IPS DF 6.9 (cell line): ENCODE results near the gene TAPT1.

Experiments
- DNase-seq: peaks from one replicate; pipeline ENCODE4 v3.0.0-alpha.2; 2013; ENCODE audit warnings: low read depth, low spot score
- H3K27ac ChIP-seq: one replicate; pipeline ENCODE4 v1.5.1; 2013; ENCODE audit warnings: low read length, control low read depth
- H3K27me3 ChIP-seq: 2 replicates; pipeline ENCODE4 v1.6.1; 2013; ENCODE audit warnings: mild to moderate bottlenecking, low read length; ENCODE audit not compliant: control insufficient read depth, insufficient read depth
- H3K36me3 ChIP-seq: 2 replicates; pipeline ENCODE4 v1.6.1; 2013; ENCODE audit warnings: low read length; ENCODE audit not compliant: control insufficient read depth, insufficient read depth
- H3K4me1 ChIP-seq: 2 replicates; pipeline ENCODE4 v1.6.1; 2013; ENCODE audit warnings: low read length; ENCODE audit not compliant: control insufficient read depth, insufficient read depth
- H3K4me3 ChIP-seq: 2 replicates; pipeline ENCODE4 v1.5.1; 2013; ENCODE audit warnings: mild to moderate bottlenecking, low read length
- H3K9me3 ChIP-seq: 2 replicates; pipeline ENCODE4 v1.6.1; 2013; ENCODE audit warnings: low read length, inconsistent platforms; ENCODE audit not compliant: control insufficient read depth, insufficient read depth
- WGBS: extraction: QIAGEN DNeasy Blood & Tissue Kit; methylation state at CpG from one replicate; pipeline ENCODE4 v1.1.7; 2013; ENCODE audit warnings: mixed read lengths, missing lambda C conversion rate; ENCODE audit not compliant: insufficient read length, insufficient coverage; 5-methylcytosine and 5-hydroxymethylcytosine counted together

Gene TAPT1

GRCh38 chr4:16263056-16263455 lies 36.8 kb upstream of the TAPT1 start:
- no peak overlapping the region for H3K4me3 ChIP-seq
- H3K27me3 ChIP-seq: no peaks in the 10 kb centered on the region; the same call in 1 of the 2 replicates
- no CpG with 5 or more reads among the region's 2 CpGs for WGBS
- no peaks in the 10 kb centered on the region for H3K9me3 ChIP-seq
- H3K36me3 ChIP-seq: no peaks in the 10 kb centered on the region
- no peaks in the 10 kb centered on the region for H3K4me1 ChIP-seq
- H3K27ac ChIP-seq: no peak overlapping the region
- DNase-seq: no peak

GRCh38 chr4:16262188-16262587 lies 35.9 kb upstream of the TAPT1 start:
- H3K4me1 ChIP-seq: no peaks in the 10 kb centered on the region
- no peak overlapping the region for H3K27ac ChIP-seq
- no peak for DNase-seq
- H3K4me3 ChIP-seq: no peak overlapping the region
- no peaks in the 10 kb centered on the region; the same call in 1 of the 2 replicates for H3K27me3 ChIP-seq
- WGBS: no CpG with 5 or more reads among the region's 4 CpGs
- H3K9me3 ChIP-seq: no peaks in the 10 kb centered on the region
- H3K36me3 ChIP-seq: no peaks in the 10 kb centered on the region

- no CpG with 5 or more reads among the region's 5 CpGs for WGBS
- Histone ChIP-seq H3K27me3 (no peaks in the 10 kb centered on the region; the same call in 1 of the 2 replicates), H3K4me3 (no peak overlapping the region), H3K27ac (no peak overlapping the region), H3K36me3 (no peaks in the 10 kb centered on the region), H3K9me3 (no peaks in the 10 kb centered on the region), H3K4me1 (no peaks in the 10 kb centered on the region)
- DNase-seq: no peak
Observed at GRCh38 chr4:16261313-16261878, 35.1 kb upstream of the TAPT1 start.

GRCh38 chr4:16259889-16260246 lies 33.6 kb upstream of the TAPT1 start:
- WGBS: no CpG with 5 or more reads among the region's 4 CpGs
- no peaks in the 10 kb centered on the region for H3K36me3 ChIP-seq
- no peak overlapping the region for H3K27ac ChIP-seq
- no peak overlapping the region for H3K4me3 ChIP-seq
- no peaks in the 10 kb centered on the region for H3K9me3 ChIP-seq
- no peak for DNase-seq
- no peaks in the 10 kb centered on the region for H3K4me1 ChIP-seq
- H3K27me3 ChIP-seq: no peaks in the 10 kb centered on the region; the same call in 1 of the 2 replicates

- Histone ChIP-seq H3K36me3 (no peaks in the 10 kb centered on the region), H3K27me3 (no peaks in the 10 kb centered on the region; the same call in 1 of the 2 replicates), H3K9me3 (no peaks in the 10 kb centered on the region), H3K27ac (no peak overlapping the region), H3K4me1 (no peaks in the 10 kb centered on the region), H3K4me3 (no peak overlapping the region)
- no peak for DNase-seq
- WGBS: no CpG with 5 or more reads among the region's 1 CpG
Observed at GRCh38 chr4:16259241-16259888, 33.1 kb upstream of the TAPT1 start.

GRCh38 chr4:16257611-16258010 lies 31.3 kb upstream of the TAPT1 start:
- no peak for DNase-seq
- H3K4me1 ChIP-seq: no peaks in the 10 kb centered on the region
- no peak overlapping the region for H3K27ac ChIP-seq
- no peaks in the 10 kb centered on the region for H3K36me3 ChIP-seq
- no CpG with 5 or more reads among the region's 2 CpGs for WGBS
- no peaks in the 10 kb centered on the region; the same call in 1 of the 2 replicates for H3K27me3 ChIP-seq
- no peak overlapping the region for H3K4me3 ChIP-seq
- H3K9me3 ChIP-seq: no peaks in the 10 kb centered on the region

- no peak overlapping the region for H3K27ac ChIP-seq
- WGBS: no CpG with 5 or more reads among the region's 28 CpGs
- no peaks in the 10 kb centered on the region for H3K4me1 ChIP-seq
- H3K27me3 ChIP-seq: no peaks in the 10 kb centered on the region
- no peak overlapping the region for H3K4me3 ChIP-seq
- H3K9me3 ChIP-seq: no peaks in the 10 kb centered on the region
- DNase-seq: no peak
- H3K36me3 ChIP-seq: no peaks in the 10 kb centered on the region
Observed at GRCh38 chr4:16256343-16256742, 30.1 kb upstream of the TAPT1 start.

- Histone ChIP-seq H3K9me3 (no peaks in the 10 kb centered on the region), H3K36me3 (no peaks in the 10 kb centered on the region), H3K4me3 (no peak overlapping the region), H3K4me1 (no peaks in the 10 kb centered on the region), H3K27me3 (no peaks in the 10 kb centered on the region), H3K27ac (no peak overlapping the region)
- DNase-seq: no peak
- WGBS: no CpG with 5 or more reads among the region's 2 CpGs
Observed at GRCh38 chr4:16255730-16256129, 29.5 kb upstream of the TAPT1 start.

GRCh38 chr4:16253127-16253960 lies 27.1 kb upstream of the TAPT1 start:
- no peak for DNase-seq
- no peak overlapping the region for H3K4me3 ChIP-seq
- H3K27ac ChIP-seq: no peak overlapping the region
- no peaks in the 10 kb centered on the region for H3K27me3 ChIP-seq
- no CpG with 5 or more reads among the region's 2 CpGs for WGBS
- H3K36me3 ChIP-seq: no peaks in the 10 kb centered on the region
- no peaks in the 10 kb centered on the region for H3K9me3 ChIP-seq
- H3K4me1 ChIP-seq: no peaks in the 10 kb centered on the region

- Histone ChIP-seq H3K9me3 (no peaks in the 10 kb centered on the region), H3K27me3 (no peaks in the 10 kb centered on the region), H3K36me3 (no peaks in the 10 kb centered on the region), H3K4me1 (no peaks in the 10 kb centered on the region), H3K4me3 (no peak overlapping the region), H3K27ac (no peak overlapping the region)
- no CpG with 5 or more reads among the region's 6 CpGs for WGBS
- no peak for DNase-seq
Observed at GRCh38 chr4:16250661-16251365, 24.5 kb upstream of the TAPT1 start.
